Neural progenitor cell (in vitro differentiated cells): ENCODE results near the gene POLDIP2. TPM values are rescaled to one million over a fixed set of nuclear protein-coding genes. Genes with fewer than 3 reads are reported as not detected.

Experiments used
- DNase-seq: peaks from one replicate; pipeline ENCODE4 v3.0.0-alpha.2; 2016; ENCODE audit warnings: low spot score
- H2AFZ ChIP-seq: fragments of 200-600 bp; sonication (generic); replicated peaks from 2 replicates; pipeline ENCODE4 v1.6.1; 2016; ENCODE audit warnings: antibody characterized with exemption
- H3F3A ChIP-seq: fragments of 200-600 bp; sonication (generic); 2 replicates; pipeline ENCODE4 v1.6.1; 2016; ENCODE audit warnings: antibody characterized with exemption, low read depth
- H3K27ac ChIP-seq: fragments of 200-600 bp; sonication (generic); 2 replicates; pipeline ENCODE4 v1.5.1; 2016; ENCODE audit warnings: mild to moderate bottlenecking
- H3K27me3 ChIP-seq: fragments of 200-600 bp; sonication (generic); 2 replicates; pipeline ENCODE4 v1.6.1; 2016; ENCODE audit warnings: mild to moderate bottlenecking, moderate library complexity
- H3K36me3 ChIP-seq: fragments of 200-600 bp; sonication (generic); 2 replicates; pipeline ENCODE4 v1.5.1; 2016
- H3K4me1 ChIP-seq: fragments of 200-600 bp; sonication (generic); 2 replicates; pipeline ENCODE4 v1.6.1; 2016; ENCODE audit warnings: mixed run types
- H3K4me2 ChIP-seq: fragments of 200-600 bp; sonication (generic); 2 replicates; pipeline ENCODE4 v1.6.1; 2016
- H3K4me3 ChIP-seq: fragments of 200-600 bp; sonication (generic); 2 replicates; pipeline ENCODE4 v1.5.1; 2016
- H3K79me2 ChIP-seq: fragments of 200-600 bp; sonication (generic); 2 replicates; pipeline ENCODE4 v1.6.1; 2016; ENCODE audit warnings: low read depth
- H3K9ac ChIP-seq: fragments of 200-600 bp; sonication (generic); 2 replicates; pipeline ENCODE4 v1.6.1; 2016
- H3K9me3 ChIP-seq: fragments of 200-600 bp; sonication (generic); 2 replicates; pipeline ENCODE4 v1.5.1; 2016; ENCODE audit warnings: low read depth
- H4K20me1 ChIP-seq: fragments of 200-600 bp; sonication (generic); 2 replicates; pipeline ENCODE4 v1.6.1; 2016; ENCODE audit warnings: low read depth
- H3K27ac Mint-ChIP-seq: 3 replicates; pipeline ENCODE4 v1.8.0; 2021; ENCODE audit warnings: mixed read lengths
- H3K27me3 Mint-ChIP-seq: 2 replicates; pipeline ENCODE4 v1.8.0; 2022; ENCODE audit warnings: low read depth, mild to moderate bottlenecking, inconsistent platforms, moderate library complexity, mixed read lengths; ENCODE audit not compliant: insufficient read depth
- H3K36me3 Mint-ChIP-seq: 3 replicates; pipeline ENCODE4 v1.8.0; 2021; ENCODE audit warnings: mixed read lengths
- H3K4me1 Mint-ChIP-seq: 3 replicates; pipeline ENCODE4 v1.8.0; 2021; ENCODE audit warnings: mixed read lengths
- H3K4me3 Mint-ChIP-seq: 3 replicates; pipeline ENCODE4 v1.8.0; 2021; ENCODE audit warnings: mild to moderate bottlenecking, moderate library complexity, mixed read lengths
- H3K9me3 Mint-ChIP-seq: 3 replicates; pipeline ENCODE4 v1.8.0; 2020; ENCODE audit warnings: mixed read lengths
- CTCF ChIP-seq: fragments of 200-600 bp; sonication (generic); IDR thresholded peaks from 2 replicates; pipeline ENCODE4 v1.5.1; 2017; ENCODE audit warnings: antibody characterized with exemption, mild to moderate bottlenecking
- EZH2 ChIP-seq: fragments of 200-600 bp; sonication (generic); IDR thresholded peaks from 2 replicates; pipeline ENCODE4 v1.6.1; 2017; ENCODE audit warnings: antibody characterized with exemption, mild to moderate bottlenecking, moderate library complexity
- EZH2phosphoT487 ChIP-seq: fragments of 200-600 bp; sonication (generic); IDR thresholded peaks from 2 replicates; pipeline ENCODE4 v1.6.1; 2017; ENCODE audit warnings: antibody characterized with exemption
- total RNA-seq: library from RNA; depleted of rRNA; stranded (reverse); fragments of >200 nt; gene quantifications from 2 replicates; pipeline ENCODE4 v1.2.3, GENCODE V29; 2015; ENCODE audit warnings: low replicate concordance

POLDIP2 gene
- total RNA-seq, 1 donor from 2014 or later, result 44.6 TPM

DNA sequence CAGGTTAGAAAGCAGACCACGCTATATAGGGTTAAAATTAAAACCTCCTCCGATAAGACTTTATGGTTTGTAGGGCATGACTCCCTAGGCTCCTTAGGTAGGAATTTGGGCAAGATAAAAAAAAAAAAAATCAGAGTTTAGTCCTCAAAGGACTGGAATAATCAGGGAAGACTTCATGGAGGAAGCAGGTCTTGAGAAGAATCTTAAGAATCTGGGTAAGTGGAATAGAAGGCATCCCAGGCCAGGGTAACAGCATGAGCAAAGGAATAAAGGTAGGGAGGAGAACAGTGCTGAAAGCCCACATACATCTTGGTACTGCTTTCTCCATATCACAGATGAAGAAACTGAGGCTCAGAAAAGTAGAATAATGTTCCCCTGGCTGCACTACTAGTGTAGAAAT is 33.2 kb upstream of the POLDIP2 start:
- peaks cover 4% of the 10 kb centered on the region for H4K20me1 ChIP-seq
- Mint-ChIP-seq H3K27me3 (peaks cover 2% of the 10 kb centered on the region), H3K27ac (no peak overlapping the region), H3K4me3 (no peak overlapping the region), H3K36me3 (peaks cover 23% of the 10 kb centered on the region), H3K9me3 (no peaks in the 10 kb centered on the region), H3K4me1 (no peaks in the 10 kb centered on the region)
- H3K4me3 ChIP-seq, result no peak overlapping the region
- no peaks in the 10 kb centered on the region for H3F3A ChIP-seq
- no peak overlapping the region for H3K4me2 ChIP-seq
- H3K9ac ChIP-seq, result no peak overlapping the region
- no peak overlapping the region for H3K27ac ChIP-seq
- no peaks in the 10 kb centered on the region for H3K4me1 ChIP-seq
- no peak for TF ChIP-seq CTCF
- no peak for TF ChIP-seq EZH2phosphoT487
- no peak for TF ChIP-seq EZH2
- no peaks in the 10 kb centered on the region for H3K36me3 ChIP-seq
- H2AFZ ChIP-seq, result no peak overlapping the region
- H3K79me2 ChIP-seq, result no peaks in the 10 kb centered on the region
- DNase-seq, result no peak
- H3K27me3 ChIP-seq, result peaks cover 18% of the 10 kb centered on the region
- H3K9me3 ChIP-seq, result no peaks in the 10 kb centered on the region

DNA sequence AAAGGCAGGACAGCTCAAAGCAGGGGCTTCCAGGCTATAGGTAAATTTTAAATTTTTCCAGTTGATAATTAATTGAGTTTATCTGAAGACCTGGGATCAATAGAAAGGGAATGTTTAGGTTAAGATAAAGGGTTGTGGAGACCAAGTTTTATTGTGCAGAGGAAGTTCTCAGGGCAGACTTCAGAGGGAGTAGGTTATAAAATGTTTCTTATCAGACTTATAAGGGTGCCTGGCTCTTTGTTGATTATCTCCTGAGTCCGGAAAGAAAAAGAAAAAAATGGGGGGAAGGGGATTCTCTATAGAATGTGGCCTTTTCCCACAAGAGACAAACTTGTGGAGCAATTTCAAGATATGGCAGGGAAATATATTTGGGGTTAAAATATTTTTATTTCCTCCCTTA is 32.8 kb upstream of the POLDIP2 start:
- Mint-ChIP-seq H3K4me1 (no peaks in the 10 kb centered on the region), H3K27me3 (peaks cover 2% of the 10 kb centered on the region), H3K4me3 (no peak overlapping the region), H3K9me3 (no peaks in the 10 kb centered on the region), H3K36me3 (peaks cover 23% of the 10 kb centered on the region), H3K27ac (no peak overlapping the region)
- Histone ChIP-seq H3K79me2 (no peaks in the 10 kb centered on the region), H3K9me3 (no peaks in the 10 kb centered on the region), H2AFZ (no peak overlapping the region), H3K27ac (no peak overlapping the region), H3K4me1 (no peaks in the 10 kb centered on the region), H3K4me2 (no peak overlapping the region), H3K9ac (no peak overlapping the region), H3K4me3 (no peak overlapping the region), H4K20me1 (peaks cover 8% of the 10 kb centered on the region), H3K36me3 (no peaks in the 10 kb centered on the region), H3F3A (no peaks in the 10 kb centered on the region), H3K27me3 (peaks cover 23% of the 10 kb centered on the region)
- TF ChIP-seq CTCF, result no peak
- TF ChIP-seq EZH2, result no peak
- TF ChIP-seq EZH2phosphoT487, result no peak
- no peak for DNase-seq

GRCh38 chr17:28388106-28388505 is 30.8 kb upstream of the POLDIP2 start:
- Mint-ChIP-seq H3K9me3 (no peaks in the 10 kb centered on the region), H3K27me3 (peaks cover 6% of the 10 kb centered on the region), H3K4me3 (no peak overlapping the region), H3K27ac (no peak overlapping the region), H3K4me1 (no peaks in the 10 kb centered on the region), H3K36me3 (peaks cover 24% of the 10 kb centered on the region)
- Histone ChIP-seq H4K20me1 (peaks cover 28% of the 10 kb centered on the region), H3K9me3 (no peaks in the 10 kb centered on the region), H3K79me2 (no peaks in the 10 kb centered on the region), H3K27ac (no peak overlapping the region), H3K36me3 (no peaks in the 10 kb centered on the region), H3K27me3 (peaks cover 43% of the 10 kb centered on the region), H3K4me2 (no peak overlapping the region), H2AFZ (no peak overlapping the region), H3K9ac (no peak overlapping the region), H3K4me1 (no peaks in the 10 kb centered on the region), H3F3A (no peaks in the 10 kb centered on the region), H3K4me3 (no peak overlapping the region)
- TF ChIP-seq EZH2 (no peak), EZH2phosphoT487 (no peak), CTCF (no peak)
- DNase-seq, result no peak

DNA sequence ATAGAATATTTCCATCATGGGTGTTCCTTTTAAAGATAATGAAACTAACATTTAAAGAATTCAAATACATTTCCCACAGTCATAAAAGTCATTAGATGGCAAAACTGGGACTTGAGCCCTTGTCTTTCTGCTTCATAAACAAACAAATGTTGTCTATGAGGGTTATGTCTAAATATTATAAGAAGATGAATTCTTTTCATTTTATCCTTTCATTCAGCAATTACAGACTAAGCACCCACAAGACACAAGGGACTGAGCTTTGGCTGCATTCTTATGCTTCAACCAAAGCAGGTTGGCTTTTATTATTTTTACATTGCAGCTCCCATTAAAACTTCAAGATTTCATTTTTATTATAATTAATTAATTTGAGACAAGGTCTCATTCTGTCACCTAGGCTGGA is 29.1 kb upstream of the POLDIP2 start:
- Histone ChIP-seq H4K20me1 (peaks cover 44% of the 10 kb centered on the region), H3K27ac (no peak overlapping the region), H3K36me3 (no peaks in the 10 kb centered on the region), H2AFZ (no peak overlapping the region), H3K79me2 (no peaks in the 10 kb centered on the region), H3K9me3 (no peaks in the 10 kb centered on the region), H3K4me3 (no peak overlapping the region), H3K4me2 (no peak overlapping the region), H3K27me3 (peaks cover 60% of the 10 kb centered on the region), H3F3A (peaks cover 6% of the 10 kb centered on the region), H3K4me1 (no peaks in the 10 kb centered on the region), H3K9ac (no peak overlapping the region)
- Mint-ChIP-seq H3K27ac (no peak overlapping the region), H3K4me3 (no peak overlapping the region), H3K36me3 (peaks cover 26% of the 10 kb centered on the region), H3K9me3 (no peaks in the 10 kb centered on the region), H3K27me3 (peaks cover 6% of the 10 kb centered on the region), H3K4me1 (no peaks in the 10 kb centered on the region)
- TF ChIP-seq EZH2 (no peak), CTCF (no peak), EZH2phosphoT487 (no peak)
- no peak for DNase-seq
